GM12865 (cell line): ENCODE data around the gene PTPN5.

Source experiments
- DNase-seq: peaks from one replicate; pipeline ENCODE4 v3.0.0; 2010; ENCODE audit warnings: low read depth
- H3K4me3 ChIP-seq: 2 replicates; pipeline ENCODE4 v1.5.1; 2011; ENCODE audit warnings: mild to moderate bottlenecking, low read depth, low read length, control low read depth
- TF ChIP-seq, protein P1 (sequence below): IDR thresholded peaks from 2 replicates; pipeline ENCODE4 v1.5.1; 2011; ENCODE audit warnings: low read length, control low read depth, low read depth, inconsistent platforms; ENCODE audit not compliant: insufficient read depth; ENCODE audit errors: missing control alignments

Gene PTPN5

DNA sequence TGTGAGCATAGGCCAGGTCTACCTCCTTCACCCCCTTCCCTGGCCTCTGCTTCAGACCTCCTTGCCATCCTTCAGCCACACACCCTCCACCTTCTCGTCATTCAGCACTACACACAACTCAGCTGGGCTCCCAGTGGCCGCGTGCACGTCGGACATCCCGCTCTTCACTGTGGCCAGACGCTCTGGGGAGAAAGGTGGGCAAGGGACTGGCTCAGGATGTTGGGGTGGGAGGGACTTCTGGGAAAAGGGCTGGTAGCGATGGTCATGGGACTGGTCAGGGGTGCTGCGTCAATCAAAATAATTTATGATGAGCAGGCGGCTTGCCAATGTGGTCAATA, 77.2 kb downstream of the PTPN5 start:
- TF ChIP-seq, protein P1, sequence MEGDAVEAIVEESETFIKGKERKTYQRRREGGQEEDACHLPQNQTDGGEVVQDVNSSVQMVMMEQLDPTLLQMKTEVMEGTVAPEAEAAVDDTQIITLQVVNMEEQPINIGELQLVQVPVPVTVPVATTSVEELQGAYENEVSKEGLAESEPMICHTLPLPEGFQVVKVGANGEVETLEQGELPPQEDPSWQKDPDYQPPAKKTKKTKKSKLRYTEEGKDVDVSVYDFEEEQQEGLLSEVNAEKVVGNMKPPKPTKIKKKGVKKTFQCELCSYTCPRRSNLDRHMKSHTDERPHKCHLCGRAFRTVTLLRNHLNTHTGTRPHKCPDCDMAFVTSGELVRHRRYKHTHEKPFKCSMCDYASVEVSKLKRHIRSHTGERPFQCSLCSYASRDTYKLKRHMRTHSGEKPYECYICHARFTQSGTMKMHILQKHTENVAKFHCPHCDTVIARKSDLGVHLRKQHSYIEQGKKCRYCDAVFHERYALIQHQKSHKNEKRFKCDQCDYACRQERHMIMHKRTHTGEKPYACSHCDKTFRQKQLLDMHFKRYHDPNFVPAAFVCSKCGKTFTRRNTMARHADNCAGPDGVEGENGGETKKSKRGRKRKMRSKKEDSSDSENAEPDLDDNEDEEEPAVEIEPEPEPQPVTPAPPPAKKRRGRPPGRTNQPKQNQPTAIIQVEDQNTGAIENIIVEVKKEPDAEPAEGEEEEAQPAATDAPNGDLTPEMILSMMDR = no peak
- DNase-seq = no peak
- H3K4me3 ChIP-seq = no peak overlapping the region

DNA sequence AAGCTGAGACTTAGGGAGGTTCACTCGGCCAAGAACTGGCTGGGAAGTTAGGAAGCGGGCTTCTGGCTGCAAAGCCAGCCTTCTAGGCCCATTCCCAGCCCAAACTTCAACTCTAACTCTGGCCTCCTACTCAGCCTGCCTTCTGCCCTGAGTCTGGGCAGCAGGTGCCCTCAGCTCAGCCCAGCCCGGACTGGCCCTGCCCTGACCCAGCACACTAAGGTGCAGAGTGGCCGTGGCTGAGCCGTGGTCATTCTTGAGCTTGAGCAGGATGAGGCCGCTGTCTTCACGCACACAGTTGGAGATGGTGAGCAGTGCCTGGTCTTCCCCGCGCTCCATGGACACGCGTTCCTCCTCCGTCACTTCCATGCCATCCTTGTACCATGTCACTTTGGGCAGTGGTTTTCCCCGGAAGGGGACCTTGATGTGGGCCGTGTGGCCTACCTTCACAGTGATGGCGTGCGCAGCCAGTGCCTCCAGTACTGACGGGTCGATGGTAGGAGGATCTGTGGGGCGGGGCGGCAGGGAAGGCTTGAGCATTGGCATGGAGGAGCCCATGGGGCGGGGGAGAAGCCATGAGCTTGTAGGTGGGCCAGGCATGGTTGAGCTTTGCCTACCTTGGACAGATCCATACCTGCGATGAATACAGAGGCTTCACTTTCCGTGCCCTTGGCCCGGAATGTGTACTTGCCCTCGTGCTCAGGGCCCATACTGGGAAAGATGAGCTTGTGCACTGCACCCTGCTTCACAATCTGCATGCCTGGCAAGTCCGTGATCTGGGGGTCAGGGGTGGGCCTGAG, 77.8 kb downstream of the PTPN5 start:
- no peak for DNase-seq
- no peak overlapping the region for H3K4me3 ChIP-seq
- TF ChIP-seq, protein P1 = no peak

DNA sequence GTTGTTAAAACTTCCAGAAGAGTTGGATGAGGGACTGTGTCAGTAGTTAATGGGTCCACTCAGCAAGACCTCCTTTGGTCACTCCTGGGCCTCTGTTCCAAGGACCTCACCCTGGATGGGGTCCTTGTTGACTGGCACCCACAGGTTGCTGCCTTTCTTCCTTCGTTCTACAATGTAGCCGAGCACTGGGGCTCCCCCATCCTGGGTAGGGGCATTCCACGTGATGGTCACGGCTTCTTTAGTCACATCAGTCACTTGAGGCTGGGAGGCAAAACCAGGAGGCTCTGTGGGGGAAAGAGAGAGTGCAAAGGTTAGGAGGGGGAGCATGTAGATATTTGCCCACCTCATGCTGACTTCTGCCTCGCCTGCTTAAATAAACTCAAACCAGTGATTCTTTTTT, 81.1 kb downstream of the PTPN5 start:
- DNase-seq = peak; percentile 23
- H3K4me3 ChIP-seq = no peak overlapping the region
- TF ChIP-seq, protein P1 = no peak

DNA sequence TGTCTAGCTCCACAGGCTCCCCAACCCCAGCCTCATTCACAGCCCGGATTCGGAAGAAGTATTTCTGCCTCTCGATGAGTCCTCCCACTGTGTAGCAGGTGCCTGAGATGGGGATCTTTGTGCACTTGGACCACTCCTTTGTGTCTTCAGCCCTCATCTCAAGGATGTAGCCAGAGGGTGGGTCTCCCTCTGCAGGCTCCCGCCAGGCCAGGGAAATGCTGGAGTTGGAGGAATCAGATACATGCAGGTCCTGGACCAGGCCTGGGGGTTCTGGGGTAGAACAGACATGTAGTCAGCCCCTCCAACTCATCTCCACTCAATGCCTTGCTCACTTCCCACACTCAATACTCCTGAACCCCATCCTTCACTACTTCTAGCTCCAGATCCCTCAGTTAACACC, 82.2 kb downstream of the PTPN5 start:
- TF ChIP-seq, protein P1 = no peak
- DNase-seq = no peak
- H3K4me3 ChIP-seq = no peak overlapping the region

DNA sequence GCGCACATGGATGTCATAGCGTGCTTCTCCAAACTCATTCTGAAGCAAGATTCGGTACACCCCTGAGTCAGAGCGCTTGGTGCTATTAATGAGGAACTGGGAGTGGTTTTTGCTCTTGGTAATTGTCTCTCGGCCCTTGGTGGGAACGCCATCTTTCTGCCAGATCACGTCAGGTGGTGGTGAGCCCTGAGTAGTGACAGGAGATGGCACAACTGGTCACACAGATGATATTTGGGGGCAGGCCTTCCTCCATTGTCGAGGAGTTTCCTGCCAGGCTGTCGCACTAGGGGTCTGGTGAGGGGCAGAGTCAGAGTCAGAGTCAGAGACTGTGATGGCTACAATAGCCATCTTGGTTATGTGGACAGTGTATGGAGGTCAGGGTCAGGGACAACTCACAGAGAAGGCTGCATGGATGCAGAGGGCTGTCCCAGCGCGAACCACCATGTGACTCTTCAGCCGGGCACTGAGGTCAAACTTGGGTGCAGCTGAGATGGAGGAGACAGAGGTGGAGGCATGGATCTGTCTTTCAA, 83.7 kb downstream of the PTPN5 start:
- TF ChIP-seq, protein P1 = no peak
- no peak overlapping the region for H3K4me3 ChIP-seq
- DNase-seq = no peak

DNA sequence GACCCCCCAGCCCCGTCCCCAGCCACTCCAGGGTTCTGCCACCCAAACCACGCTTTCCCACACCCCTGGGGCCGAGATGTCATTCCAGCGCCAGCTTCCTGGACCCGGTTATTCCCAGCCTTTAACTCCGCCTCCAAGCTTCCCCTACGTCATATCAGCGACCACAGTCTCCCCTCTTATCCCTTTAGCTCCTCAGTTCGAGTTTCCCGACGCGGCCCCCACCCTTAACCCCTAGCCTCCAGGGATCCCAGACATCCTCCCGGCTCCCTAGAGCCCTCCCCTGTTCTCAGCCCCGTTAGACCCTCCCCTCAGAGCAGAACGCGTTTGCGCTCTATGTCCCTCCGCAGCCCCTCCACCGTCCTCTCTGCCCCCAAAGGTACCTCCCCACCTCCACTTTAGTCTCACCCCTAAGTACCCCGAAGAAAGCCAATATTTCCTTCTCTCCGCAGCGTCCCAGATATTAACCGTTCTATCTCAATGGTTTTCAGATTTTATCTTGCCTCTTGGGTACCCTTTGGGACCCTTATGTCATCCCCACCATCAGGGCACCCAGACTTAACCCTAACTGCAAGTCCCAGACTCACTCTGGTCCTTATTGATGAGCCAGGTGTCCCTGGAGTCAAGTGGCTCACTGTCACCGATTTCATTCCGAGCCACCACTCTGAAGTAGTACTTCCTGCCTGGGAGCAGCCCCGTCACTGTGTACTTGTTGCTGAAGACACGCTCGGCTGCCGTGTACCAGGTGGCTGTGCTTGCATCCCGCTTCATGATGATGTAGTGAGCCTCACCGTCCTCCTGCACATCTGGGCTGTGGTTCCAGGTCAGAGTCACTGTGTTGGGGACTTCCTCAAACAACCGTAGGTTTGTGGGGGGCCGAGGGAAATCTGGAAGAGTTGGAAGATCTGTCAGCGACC, 85.0 kb downstream of the PTPN5 start:
- peak overlapping the region; percentile 51 for H3K4me3 ChIP-seq

More for the DNA sequence above, 85.0 kb downstream of the PTPN5 start:
- TF ChIP-seq, protein P1 = no peak
- DNase-seq = peak; percentile 69
